HEK293T (cell line): ENCODE results near the gene MICALL2.

ENCODE experiments used
- ARNT ChIP-seq: fragments of 450-650 bp; IDR thresholded peaks from 2 replicates; pipeline ENCODE4 v1.6.1; 2017; ENCODE audit warnings: mild to moderate bottlenecking
- BHLHE40 ChIP-seq: fragments of 450-650 bp; IDR thresholded peaks from 2 replicates; pipeline ENCODE4 v1.6.1; 2016; ENCODE audit warnings: mild to moderate bottlenecking, moderate library complexity, borderline replicate concordance
- ELF4 ChIP-seq: fragments of 450-650 bp; IDR thresholded peaks from 2 replicates; pipeline ENCODE4 v1.6.1; 2017; ENCODE audit warnings: antibody characterized with exemption
- FOXA1 ChIP-seq: fragments of 450-650 bp; IDR thresholded peaks from 2 replicates; pipeline ENCODE4 v1.6.1; 2016; ENCODE audit warnings: mild to moderate bottlenecking
- FOXK2 ChIP-seq: fragments of 450-650 bp; IDR thresholded peaks from 2 replicates; pipeline ENCODE4 v1.6.1; 2016; ENCODE audit warnings: mild to moderate bottlenecking
- FOXM1 ChIP-seq: fragments of 450-650 bp; IDR thresholded peaks from 2 replicates; pipeline ENCODE4 v1.6.1; 2017; ENCODE audit warnings: mild to moderate bottlenecking, borderline replicate concordance
- HDGF ChIP-seq: fragments of 450-650 bp; IDR thresholded peaks from 2 replicates; pipeline ENCODE4 v1.6.1; 2017; ENCODE audit warnings: antibody characterized with exemption, borderline replicate concordance
- L3MBTL2 ChIP-seq: fragments of 450-650 bp; conservative IDR thresholded peaks from 2 replicates; pipeline ENCODE4 v1.6.1; 2016; ENCODE audit warnings: mild to moderate bottlenecking
- NFRKB ChIP-seq: fragments of 450-650 bp; IDR thresholded peaks from 2 replicates; pipeline ENCODE4 v1.6.1; 2016; ENCODE audit warnings: mild to moderate bottlenecking, moderate library complexity
- PKNOX1 ChIP-seq: fragments of 450-650 bp; IDR thresholded peaks from 2 replicates; pipeline ENCODE4 v1.6.1; 2016
- SP1 ChIP-seq: fragments of 450-650 bp; IDR thresholded peaks from 2 replicates; pipeline ENCODE4 v1.6.1; 2017
- TARDBP ChIP-seq: fragments of 450-650 bp; IDR thresholded peaks from 2 replicates; pipeline ENCODE4 v1.6.1; 2016
- ZNF384 ChIP-seq: fragments of 450-650 bp; IDR thresholded peaks from 2 replicates; pipeline ENCODE4 v1.6.1; 2016

GRCh38 chr7:1413936-1414639, 45.2 kb downstream of the MICALL2 start:
- TF ChIP-seq ZNF384 = no peak
- TF ChIP-seq BHLHE40 = no peak
- TF ChIP-seq NFRKB = no peak
- no peak for TF ChIP-seq FOXA1
- TF ChIP-seq SP1 = no peak
- no peak for TF ChIP-seq PKNOX1
- no peak for TF ChIP-seq FOXK2
- TF ChIP-seq FOXM1 = no peak
- no peak for TF ChIP-seq ELF4
- TF ChIP-seq HDGF = no peak
- no peak for TF ChIP-seq L3MBTL2
- no peak for TF ChIP-seq ARNT
- TF ChIP-seq TARDBP = no peak
